Measurements from ENCODE around the gene NPIPA8.
"Not testable (repeated sequence)": the region's sequence is repeated elsewhere in the genome, so short reads cannot be mapped to it uniquely, and the experiment has no call there.

DNA sequence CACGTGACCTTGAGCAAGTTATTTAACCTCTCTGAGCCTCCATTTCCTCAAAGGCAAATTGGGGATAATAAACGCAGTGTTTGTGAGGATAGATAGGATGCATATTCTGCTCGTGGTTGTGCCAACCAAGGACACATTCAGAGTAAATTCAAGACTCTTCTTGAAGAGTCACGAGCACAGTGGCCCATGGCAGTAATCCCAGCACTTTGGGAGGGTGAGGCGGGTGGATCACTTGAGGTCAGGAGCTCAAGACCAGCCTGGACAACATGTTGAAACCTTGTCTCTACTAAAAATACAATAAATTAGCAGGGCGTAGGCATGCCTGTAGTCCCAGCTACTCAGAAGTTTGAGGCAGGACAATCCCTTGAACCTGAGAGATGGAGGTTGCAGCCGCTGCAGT is 39.6 kb downstream of the NPIPA8 start:
- TF ChIP-seq, protein P1, sequence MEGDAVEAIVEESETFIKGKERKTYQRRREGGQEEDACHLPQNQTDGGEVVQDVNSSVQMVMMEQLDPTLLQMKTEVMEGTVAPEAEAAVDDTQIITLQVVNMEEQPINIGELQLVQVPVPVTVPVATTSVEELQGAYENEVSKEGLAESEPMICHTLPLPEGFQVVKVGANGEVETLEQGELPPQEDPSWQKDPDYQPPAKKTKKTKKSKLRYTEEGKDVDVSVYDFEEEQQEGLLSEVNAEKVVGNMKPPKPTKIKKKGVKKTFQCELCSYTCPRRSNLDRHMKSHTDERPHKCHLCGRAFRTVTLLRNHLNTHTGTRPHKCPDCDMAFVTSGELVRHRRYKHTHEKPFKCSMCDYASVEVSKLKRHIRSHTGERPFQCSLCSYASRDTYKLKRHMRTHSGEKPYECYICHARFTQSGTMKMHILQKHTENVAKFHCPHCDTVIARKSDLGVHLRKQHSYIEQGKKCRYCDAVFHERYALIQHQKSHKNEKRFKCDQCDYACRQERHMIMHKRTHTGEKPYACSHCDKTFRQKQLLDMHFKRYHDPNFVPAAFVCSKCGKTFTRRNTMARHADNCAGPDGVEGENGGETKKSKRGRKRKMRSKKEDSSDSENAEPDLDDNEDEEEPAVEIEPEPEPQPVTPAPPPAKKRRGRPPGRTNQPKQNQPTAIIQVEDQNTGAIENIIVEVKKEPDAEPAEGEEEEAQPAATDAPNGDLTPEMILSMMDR (conservative IDR thresholded peaks at IDR 0.05; ENCODE audit: low read length), result not testable (repeated sequence)
- not testable (repeated sequence) for TF ChIP-seq EZH2phosphoT487 (IDR thresholded peaks at IDR 0.05; ENCODE audit: borderline replicate concordance, low read depth, low read length)

Measured in OCI-LY7 (cell line).